GM20431 (cell line): Measurements from ENCODE around the gene SLC44A2.
"Not testable (repeated sequence)": the region's sequence is repeated elsewhere in the genome, so short reads cannot be mapped to it uniquely, and the experiment has no call there.

ENCODE experiments used
- in situ Hi-C: fragments of 300-500 bp; cut with MseI, MboI; formaldehyde crosslinking; loops from one replicate; pipeline ENCODE4 v1.15.0; 2020; ENCODE audit warnings: low sequenced_read_pairs; ENCODE audit not compliant: unreplicated experiment

Gene SLC44A2

DNA sequence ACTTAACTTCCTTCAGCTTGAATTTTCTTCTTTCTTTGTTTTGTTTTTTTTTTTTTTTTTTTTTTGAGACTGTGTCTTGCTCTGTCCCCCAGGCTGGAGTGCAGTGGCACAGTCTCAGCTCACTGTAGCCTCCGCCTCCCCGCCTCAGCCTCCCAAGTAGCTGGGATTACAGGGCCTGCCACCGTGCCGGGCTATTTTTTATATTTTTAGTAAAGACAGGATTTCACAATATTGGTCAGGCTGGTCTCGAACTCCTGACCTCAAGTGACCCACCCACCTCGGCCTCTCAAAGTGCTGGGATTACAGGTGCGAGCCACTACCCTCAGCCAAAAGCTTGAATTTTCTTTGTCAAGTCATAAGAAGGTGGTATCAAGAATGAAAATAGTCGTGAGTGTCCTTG is 49.9 kb downstream of the SLC44A2 start:
- in situ Hi-C loops, result not testable (repeated sequence)

DNA sequence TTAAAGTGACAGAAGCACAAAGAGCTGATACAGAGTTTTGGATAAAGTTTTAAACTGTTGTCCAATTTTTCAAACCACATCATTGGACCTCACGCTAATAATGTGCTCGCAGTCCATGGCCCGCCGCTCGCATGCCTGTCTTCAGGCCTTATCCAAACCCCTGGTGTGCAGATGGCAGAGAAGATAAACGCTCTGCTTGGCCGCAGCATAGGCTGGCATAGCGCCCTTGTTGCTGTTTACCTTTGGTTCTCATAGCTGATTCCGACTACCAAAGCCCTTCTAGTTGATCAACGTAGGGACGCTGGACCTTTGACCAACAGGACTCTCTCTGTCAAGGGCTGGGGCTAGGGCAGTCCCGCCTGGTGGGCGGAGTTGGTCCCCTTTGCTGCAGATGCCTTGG is 52.4 kb downstream of the SLC44A2 start:
- in situ Hi-C loops, result no loop called here

GRCh38 chr19:10678813-10679212 is 53.5 kb downstream of the SLC44A2 start:
- in situ Hi-C loops, result no loop called here

DNA sequence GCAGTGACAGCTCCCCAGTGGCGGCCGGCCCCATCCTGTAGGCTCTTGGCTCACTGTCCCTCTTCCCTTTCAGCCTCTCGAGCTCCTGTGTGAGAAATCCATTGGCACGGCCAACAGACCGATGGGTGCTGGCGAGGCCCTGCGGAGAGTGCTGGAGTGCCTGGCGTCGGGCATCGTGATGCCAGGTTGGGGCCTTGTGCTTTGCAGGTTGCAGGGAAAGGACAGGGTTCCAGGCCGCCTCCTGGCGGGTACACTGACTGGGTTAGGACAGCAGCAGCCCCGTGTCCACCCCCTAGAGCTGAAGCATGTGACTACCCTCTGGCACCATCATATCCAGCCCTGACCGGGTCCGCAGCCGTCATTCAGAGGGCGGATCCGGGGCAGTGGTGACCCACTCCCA is 54.4 kb downstream of the SLC44A2 start:
- in situ Hi-C loops, result no loop called here

- in situ Hi-C loops, result no loop called here
Measured at GRCh38 chr19:10680545-10681135, 55.3 kb downstream of the SLC44A2 start.

DNA sequence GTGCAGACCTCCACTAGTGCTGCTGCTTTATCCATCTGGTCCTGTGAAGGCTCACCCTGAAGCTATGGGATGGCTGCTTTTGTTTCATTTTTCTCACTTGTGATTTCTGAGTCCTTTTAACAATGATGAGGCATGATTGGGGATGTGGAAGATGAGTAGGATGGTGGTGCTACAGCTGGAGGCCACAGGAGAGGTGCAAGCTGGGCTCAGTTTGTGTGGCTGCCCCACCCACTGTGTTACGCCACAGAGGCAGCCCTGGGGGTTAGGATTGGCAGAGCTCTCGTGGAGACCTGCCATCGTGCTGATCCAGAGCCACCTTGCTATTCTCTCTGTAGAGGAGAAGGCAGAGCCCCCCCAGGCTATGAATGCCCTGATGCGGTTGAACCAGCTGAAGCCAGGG is 56.3 kb downstream of the SLC44A2 start:
- in situ Hi-C loops, result no loop called here

DNA sequence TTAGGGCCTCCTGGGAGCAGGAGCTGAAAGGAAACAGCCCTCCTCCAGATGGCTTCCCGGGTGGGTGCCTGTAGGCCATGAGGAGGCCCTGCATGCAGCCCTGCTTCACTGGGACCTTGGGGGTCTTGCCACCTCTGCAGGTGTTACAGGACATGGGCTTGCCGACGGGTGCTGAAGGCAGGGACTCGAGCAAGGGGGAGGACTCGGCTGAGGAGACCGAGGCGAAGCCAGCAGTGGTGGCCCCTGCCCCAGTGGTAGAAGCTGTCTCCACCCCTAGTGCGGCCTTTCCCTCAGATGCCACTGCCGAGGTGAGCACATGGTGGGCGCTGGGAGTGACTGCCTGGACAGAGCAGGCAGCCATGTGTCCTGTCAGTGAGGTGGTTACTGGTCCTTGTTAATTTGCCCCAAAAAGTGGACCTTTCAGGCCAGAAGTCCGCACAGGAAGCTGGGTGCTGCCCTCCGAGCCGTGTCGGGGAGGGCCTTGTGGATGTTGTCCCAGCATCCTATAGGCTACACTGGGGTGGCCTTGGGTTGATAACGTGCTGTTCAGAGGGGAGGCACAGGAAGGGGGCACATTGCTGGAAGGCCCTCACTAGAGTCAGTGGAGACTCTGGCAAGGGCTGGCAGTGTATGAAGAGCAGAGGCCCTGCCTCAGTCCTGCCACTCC is 57.2 kb downstream of the SLC44A2 start:
- in situ Hi-C loops, result no loop called here

- in situ Hi-C loops, result no loop called here
Measured at GRCh38 chr19:10683064-10683426, 57.7 kb downstream of the SLC44A2 start.

DNA sequence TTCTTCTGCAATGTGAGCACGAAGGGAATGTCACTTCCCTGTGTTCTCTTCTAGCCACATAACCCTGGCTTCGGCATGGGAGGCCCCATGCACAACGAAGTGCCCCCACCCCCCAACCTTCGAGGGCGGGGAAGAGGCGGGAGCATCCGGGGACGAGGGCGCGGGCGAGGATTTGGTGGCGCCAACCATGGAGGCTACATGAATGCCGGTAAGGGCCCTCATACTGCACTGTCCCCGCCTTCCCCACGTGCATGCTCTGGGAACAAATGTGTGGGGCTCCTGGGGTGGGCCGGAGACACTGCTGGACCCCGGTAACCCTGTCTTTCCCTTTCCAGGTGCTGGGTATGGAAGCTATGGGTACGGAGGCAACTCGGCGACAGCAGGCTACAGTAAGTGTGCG is 58.2 kb downstream of the SLC44A2 start:
- in situ Hi-C loops, result no loop called here

DNA sequence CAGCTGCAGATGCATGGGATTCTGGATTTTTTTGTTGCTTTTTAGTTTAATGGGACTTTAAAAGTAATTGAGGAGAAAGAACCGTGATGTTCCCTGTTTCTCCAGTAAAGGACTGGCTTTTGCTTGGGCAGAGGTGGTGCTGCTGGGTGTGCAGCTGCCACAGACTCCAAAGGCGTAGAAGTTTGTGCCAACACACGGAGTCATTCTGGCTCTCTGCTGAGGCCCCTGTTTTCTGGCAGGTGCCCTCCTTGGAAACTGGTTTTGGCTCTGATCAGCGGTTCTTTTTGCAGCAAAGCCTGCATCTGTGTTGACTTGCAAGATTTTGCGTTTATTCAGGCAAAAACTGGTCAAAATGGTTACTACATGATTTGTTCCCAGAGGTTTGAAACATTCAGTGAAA is 59.9 kb downstream of the SLC44A2 start:
- in situ Hi-C loops, result no loop called here

GRCh38 chr19:10686193-10686592 is 60.8 kb downstream of the SLC44A2 start:
- in situ Hi-C loops, result no loop called here

GRCh38 chr19:10686661-10687517 is 61.5 kb downstream of the SLC44A2 start:
- in situ Hi-C loops, result no loop called here

DNA sequence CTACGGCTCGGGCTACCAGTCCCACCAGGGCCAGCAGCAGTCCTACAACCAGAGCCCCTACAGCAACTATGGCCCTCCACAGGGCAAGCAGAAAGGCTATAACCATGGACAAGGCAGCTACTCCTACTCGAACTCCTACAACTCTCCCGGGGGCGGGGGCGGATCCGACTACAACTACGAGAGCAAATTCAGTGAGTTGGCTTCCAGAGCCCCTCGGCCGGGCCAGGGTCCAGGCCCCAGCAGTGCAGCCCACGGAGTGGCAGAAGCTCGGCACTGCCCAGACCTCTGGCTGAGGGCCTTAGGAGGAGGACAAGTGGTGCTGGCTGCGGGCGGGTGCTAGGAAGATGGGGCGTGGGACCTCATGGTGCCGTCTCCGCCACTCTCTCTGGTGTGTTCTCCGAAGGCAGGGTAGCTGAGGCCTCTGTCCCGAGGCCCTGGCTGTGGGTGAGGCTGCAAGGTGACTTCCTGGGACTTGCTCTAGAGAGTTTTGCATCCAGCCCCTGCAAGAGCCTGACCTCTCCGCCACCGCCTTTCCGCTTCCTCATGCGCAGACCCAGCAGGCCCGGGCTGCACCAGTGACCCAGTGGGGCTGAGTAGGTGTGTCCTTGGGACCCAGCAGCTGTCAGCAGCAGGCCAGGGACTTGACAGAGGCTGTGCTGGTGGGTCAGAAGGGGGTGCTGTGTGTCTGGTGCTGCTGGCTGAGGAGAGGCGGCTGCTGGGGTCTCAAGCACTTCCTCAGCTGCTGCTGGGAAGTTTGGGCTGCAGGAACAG is 62.4 kb downstream of the SLC44A2 start:
- in situ Hi-C loops, result no loop called here

DNA sequence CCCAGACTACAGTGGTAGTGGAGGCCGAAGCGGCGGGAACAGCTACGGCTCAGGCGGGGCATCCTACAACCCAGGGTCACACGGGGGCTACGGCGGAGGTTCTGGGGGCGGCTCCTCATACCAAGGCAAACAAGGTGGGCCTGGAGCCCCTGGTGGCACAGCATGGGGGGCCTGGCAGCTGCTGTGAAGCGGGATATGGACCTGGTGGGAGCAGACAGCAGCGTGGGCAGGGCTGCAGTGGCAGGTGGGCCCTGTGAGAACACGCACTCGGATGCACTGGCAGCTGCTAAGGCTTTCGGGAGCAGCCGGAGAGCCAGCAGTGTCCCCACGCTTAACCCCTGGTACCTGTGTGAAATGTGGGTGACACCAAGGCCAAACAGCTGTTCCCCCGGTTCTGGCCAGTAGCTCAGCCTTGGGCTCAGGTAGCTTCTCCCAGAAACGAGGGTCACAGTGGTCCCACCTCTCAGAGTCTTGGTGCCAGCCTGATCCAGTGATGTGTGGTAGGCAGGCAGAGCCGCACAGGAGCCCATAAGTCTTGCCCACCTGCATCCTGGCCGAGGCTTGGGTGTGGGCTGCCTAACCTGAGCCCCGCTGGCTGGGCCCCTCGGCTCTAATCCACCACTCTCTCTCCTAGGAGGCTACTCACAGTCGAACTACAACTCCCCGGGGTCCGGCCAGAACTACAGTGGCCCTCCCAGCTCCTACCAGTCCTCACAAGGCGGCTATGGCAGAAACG is 63.4 kb downstream of the SLC44A2 start:
- in situ Hi-C loops, result no loop called here

DNA sequence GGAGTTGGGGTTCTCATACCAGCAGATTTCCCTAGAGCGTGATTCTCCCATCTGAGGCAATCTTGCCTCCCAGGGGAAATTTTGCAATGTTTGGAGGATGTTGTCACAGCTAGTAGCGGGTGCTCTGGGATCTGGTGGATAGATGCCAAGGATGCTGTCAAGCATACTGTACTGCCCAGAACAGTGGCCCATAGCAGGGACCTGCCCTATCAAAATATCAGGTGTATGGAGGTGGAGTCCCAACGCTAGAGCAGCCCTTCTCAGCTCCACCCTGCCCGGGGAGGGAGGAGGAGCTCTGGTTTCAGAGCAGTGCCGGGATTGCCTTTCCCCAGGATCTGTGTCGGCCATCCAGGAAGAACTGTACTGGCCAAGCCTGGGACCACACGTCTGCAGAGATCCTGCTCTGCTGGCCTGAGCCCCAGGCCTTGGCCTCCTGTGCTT is 65.0 kb downstream of the SLC44A2 start:
- in situ Hi-C loops, result no loop called here

DNA sequence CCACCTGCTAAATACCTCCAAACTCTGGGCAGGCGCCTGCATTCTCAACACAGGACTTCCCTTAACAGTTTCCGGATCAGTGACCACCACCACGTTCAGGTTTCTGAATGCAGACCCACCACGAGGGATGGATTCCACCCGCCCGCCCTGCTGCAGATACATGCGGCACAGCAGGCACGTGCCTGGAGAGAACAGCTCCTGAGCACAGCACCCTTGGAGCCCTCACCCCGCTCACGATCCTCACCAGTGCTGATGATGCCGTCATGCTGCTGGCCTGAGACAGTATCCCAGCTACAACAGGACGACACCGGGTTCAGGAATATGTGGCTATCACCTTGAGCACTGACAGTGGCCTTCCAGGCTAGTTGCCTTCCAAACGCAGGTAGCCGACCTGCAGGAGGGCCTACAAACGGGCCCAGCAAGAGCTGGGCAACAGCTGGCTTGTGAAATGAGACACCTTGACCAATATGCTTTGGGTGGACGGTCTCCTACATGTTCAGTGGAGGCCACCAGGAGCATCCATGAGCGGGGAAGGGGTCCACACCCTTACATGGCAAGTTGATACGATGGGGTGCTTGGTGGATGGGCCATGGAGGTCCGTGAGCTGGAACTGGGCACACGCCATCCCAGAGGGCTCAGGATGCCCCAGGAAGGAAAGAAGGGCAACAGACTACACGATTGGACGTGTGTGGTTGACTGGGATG is 66.0 kb downstream of the SLC44A2 start:
- in situ Hi-C loops, result no loop called here

- in situ Hi-C loops, result no loop called here
Measured at GRCh38 chr19:10691883-10692282, 66.5 kb downstream of the SLC44A2 start.

DNA sequence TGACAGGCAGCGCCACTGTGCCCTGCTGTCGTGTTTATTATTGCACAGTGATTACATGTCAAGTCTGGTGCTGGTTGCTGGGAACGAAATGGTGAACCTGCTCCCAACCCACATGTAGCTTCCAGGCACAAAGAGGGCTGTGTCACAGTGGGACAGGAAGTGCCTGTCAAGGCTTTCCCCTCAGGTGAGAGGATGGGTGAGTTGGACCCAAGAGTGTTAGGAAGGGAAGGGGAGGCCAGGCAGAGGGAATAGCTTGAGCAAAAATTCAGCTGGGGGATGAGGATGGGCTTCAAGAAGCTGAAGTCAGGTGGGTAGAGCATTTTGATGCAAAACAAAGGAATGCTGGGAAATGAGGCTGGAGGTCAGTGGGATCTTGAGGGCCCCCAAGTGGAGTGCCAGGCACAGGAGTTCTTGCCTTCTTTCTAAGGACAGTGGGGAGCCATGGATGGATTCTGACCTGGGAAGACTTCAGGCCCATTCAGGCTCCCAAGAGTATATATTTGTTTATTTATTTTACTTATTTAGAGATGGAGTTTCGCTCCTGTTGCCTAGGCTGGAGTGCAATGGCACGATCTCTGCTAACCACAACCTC is 67.4 kb downstream of the SLC44A2 start:
- in situ Hi-C loops, result no loop called here
